CD4-positive, CD25-positive, alpha-beta regulatory T cell (primary cell): Measurements from ENCODE around the gene SPATA2L. TPM values are rescaled to one million over a fixed set of nuclear protein-coding genes. Genes with fewer than 3 reads are reported as not detected.
A peak's percentile ranks its signal among the peaks of the same experiment; 100 is the strongest.
"Not testable (repeated sequence)": the region's sequence is repeated elsewhere in the genome, so short reads cannot be mapped to it uniquely, and the experiment has no call there.

ENCODE experiments used
- ATAC-seq, 2 donors: fragments of 150-1000 bp; cut with Tn5 transposase; one replicate each; pipeline ENCODE4 v1.10.0; 2021; ENCODE audit warnings: low read depth in 2 of 2, moderate number of reproducible peaks in 2 of 2, moderate library complexity in 1 of 2
- DNase-seq, 3 donors: peaks; one replicate each; pipeline versions ENCODE4 v3.0.0 to v3.0.0-alpha.2; 2012 to 2022; ENCODE audit warnings: mixed read lengths in 1 of 3
- H3K27ac ChIP-seq: one replicate; pipeline ENCODE4 v1.7.0; 2013; ENCODE audit warnings: mild to moderate bottlenecking, low read length; ENCODE audit not compliant: insufficient read depth, poor library complexity, severe bottlenecking
- H3K27me3 ChIP-seq: one replicate; pipeline ENCODE4 v1.7.0; 2013; ENCODE audit warnings: low read length; ENCODE audit not compliant: control insufficient read depth, insufficient read depth
- H3K36me3 ChIP-seq: one replicate; pipeline ENCODE4 v1.7.0; 2013; ENCODE audit warnings: mild to moderate bottlenecking, low read length, moderate library complexity; ENCODE audit not compliant: control insufficient read depth, insufficient read depth
- H3K4me1 ChIP-seq: 2 replicates; pipeline ENCODE4 v1.7.0; 2013; ENCODE audit warnings: mild to moderate bottlenecking, low read length; ENCODE audit not compliant: insufficient read depth, control insufficient read depth, poor library complexity, severe bottlenecking
- H3K4me3 ChIP-seq: one replicate; pipeline ENCODE4 v1.7.0; 2013; ENCODE audit warnings: low read depth, mild to moderate bottlenecking, low read length, moderate library complexity
- H3K9me3 ChIP-seq, 2 experiments: 1 replicate in 1 of 2; 2 replicates in 1 of 2; pipeline ENCODE4 v1.7.0; 2013; ENCODE audit warnings: low read length in 2 of 2, mild to moderate bottlenecking in 1 of 2, moderate library complexity in 1 of 2; ENCODE audit not compliant: control insufficient read depth in 2 of 2
- H3K27ac Mint-ChIP-seq, 3 donors: one replicate each; pipeline ENCODE4 v1.8.0; 2020 to 2022; ENCODE audit warnings: mild to moderate bottlenecking in 3 of 3, mixed read lengths in 3 of 3, moderate library complexity in 2 of 3
- H3K27me3 Mint-ChIP-seq: one replicate; pipeline ENCODE4 v1.8.0; 2022; ENCODE audit warnings: mild to moderate bottlenecking, mixed read lengths
- H3K36me3 Mint-ChIP-seq: one replicate; pipeline ENCODE4 v1.8.0; 2020; ENCODE audit warnings: mixed read lengths
- H3K4me1 Mint-ChIP-seq, 4 donors: one replicate each; pipeline ENCODE4 v1.8.0; 2020 to 2022; ENCODE audit warnings: mixed read lengths in 4 of 4, mild to moderate bottlenecking in 1 of 4
- H3K4me3 Mint-ChIP-seq, 4 donors: one replicate each; pipeline ENCODE4 v1.8.0; 2020 to 2022; ENCODE audit warnings: mild to moderate bottlenecking in 4 of 4, mixed read lengths in 4 of 4, moderate library complexity in 3 of 4
- H3K9me3 Mint-ChIP-seq, 7 donors: one replicate each; pipeline ENCODE4 v1.8.0; 2020 to 2022; ENCODE audit warnings: mixed read lengths in 7 of 7, mild to moderate bottlenecking in 3 of 7, moderate library complexity in 2 of 7
- polyA plus RNA-seq, 4 donors: library from polyadenylated mRNA; unstranded; fragments of 300-500 nt; fragmentation: Illumina TruSeq; gene quantifications; one replicate each; pipeline ENCODE4 v1.2.3, GENCODE V29; 2021
- total RNA-seq: library from RNA; stranded (reverse); gene quantifications from one replicate; pipeline ENCODE4 v1.2.3, GENCODE V29; 2022

Gene SPATA2L
- total and polyA plus RNA-seq, 5 donors from 2014 or later = 5.6 to 15.6 (median 8.4) TPM

GRCh38 chr16:89694784-89695085 is 6.8 kb downstream of the SPATA2L start:
- H3K27ac ChIP-seq, H3K9me3 ChIP-seq, H3K27ac Mint-ChIP-seq, ATAC-seq, DNase-seq, H3K4me3 ChIP-seq, H3K27me3 ChIP-seq, H3K9me3 Mint-ChIP-seq, H3K4me3 Mint-ChIP-seq, H3K27me3 Mint-ChIP-seq: not testable (repeated sequence)
- H3K4me1 Mint-ChIP-seq = peaks cover 0 to 23% (median under 1%) of the 10 kb centered on the region in 4 donors
- H3K36me3 Mint-ChIP-seq = peaks cover 13% of the 10 kb centered on the region
- peaks cover 26% of the 10 kb centered on the region for H3K36me3 ChIP-seq
- H3K4me1 ChIP-seq = peaks cover 16% of the 10 kb centered on the region

GRCh38 chr16:89693931-89694783 is 7.3 kb downstream of the SPATA2L start:
- Mint-ChIP-seq H3K36me3 (peaks cover 13% of the 10 kb centered on the region), H3K4me3 (no peak overlapping the region), H3K27ac (no peak overlapping the region), H3K4me1 (peaks cover 0 to 21% (median 0%) of the 10 kb centered on the region in 4 donors), H3K9me3 (no peaks in the 10 kb centered on the region), H3K27me3 (no peaks in the 10 kb centered on the region)
- no peak overlapping the region for H3K27ac ChIP-seq
- no peaks in the 10 kb centered on the region for H3K9me3 ChIP-seq
- H3K4me1 ChIP-seq = peaks cover 14% of the 10 kb centered on the region
- H3K4me3 ChIP-seq = no peak overlapping the region
- ATAC-seq = no peak
- H3K27me3 ChIP-seq = no peaks in the 10 kb centered on the region
- H3K36me3 ChIP-seq = peaks cover 29% of the 10 kb centered on the region
- DNase-seq = no peak

DNA sequence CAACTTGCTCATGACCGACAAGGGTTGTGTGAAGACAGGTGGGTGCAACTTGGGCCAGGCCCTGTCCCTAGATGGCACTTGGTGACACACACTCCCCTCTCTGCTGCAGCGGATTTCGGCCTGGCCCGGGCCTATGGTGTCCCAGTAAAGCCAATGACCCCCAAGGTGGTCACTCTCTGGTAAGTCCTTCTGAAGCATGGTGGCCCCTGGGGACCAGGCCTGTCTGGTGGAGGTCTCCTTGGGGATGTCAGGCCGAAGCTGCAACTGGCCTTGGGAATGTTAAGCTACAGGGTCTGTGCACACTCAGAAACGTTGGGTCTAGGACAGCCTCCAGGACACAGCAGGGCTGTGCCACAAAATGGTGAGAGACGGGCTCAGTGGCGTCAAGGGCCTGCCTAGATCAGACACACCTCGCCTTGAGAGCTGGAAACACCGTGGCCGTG is 8.2 kb downstream of the SPATA2L start:
- ATAC-seq (no peak), DNase-seq (no peak)
- Histone ChIP-seq H3K4me1 (peaks cover 14% of the 10 kb centered on the region), H3K36me3 (peaks cover 29% of the 10 kb centered on the region), H3K27me3 (no peaks in the 10 kb centered on the region), H3K27ac (no peak overlapping the region), H3K9me3 (no peaks in the 10 kb centered on the region), H3K4me3 (no peak overlapping the region)
- H3K9me3 Mint-ChIP-seq = no peaks in the 10 kb centered on the region
- peaks cover 0 to 20% (median 0%) of the 10 kb centered on the region in 4 donors for H3K4me1 Mint-ChIP-seq
- H3K4me3 Mint-ChIP-seq = peak overlapping the region in 2 of 4 donors; percentile 2 to 52
- H3K27ac Mint-ChIP-seq = no peak overlapping the region
- H3K36me3 Mint-ChIP-seq = peaks cover 13% of the 10 kb centered on the region
- H3K27me3 Mint-ChIP-seq = no peaks in the 10 kb centered on the region

DNA sequence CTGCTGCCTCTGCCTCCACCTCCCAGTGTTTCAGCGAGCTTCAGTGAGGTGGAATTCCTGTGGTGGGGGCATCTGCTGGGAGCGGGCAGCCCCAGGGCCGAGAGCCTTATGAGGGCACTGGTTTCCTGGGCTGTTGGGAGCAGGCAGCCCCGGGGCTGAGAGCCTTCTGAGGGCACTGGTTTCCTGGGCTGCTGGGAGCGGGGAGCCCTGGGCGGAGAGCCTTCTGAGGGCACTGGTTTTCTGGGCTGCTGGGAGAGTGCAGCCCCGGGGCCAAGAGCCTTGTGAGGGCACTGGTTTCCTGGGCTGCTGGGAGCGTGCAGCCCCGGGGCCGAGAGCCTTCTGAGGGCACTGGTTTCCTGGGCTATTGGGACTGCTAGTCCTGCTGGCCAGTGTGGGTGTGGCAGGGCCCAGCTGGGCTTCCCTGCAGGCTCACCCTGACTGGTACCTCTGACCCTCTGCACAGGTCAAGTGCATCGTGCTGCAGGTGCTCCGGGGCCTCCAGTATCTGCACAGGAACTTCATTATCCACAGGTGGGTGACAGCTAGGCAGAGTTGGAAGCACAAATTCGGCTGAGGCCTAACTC is 9.4 kb downstream of the SPATA2L start:
- DNase-seq (no peak), ATAC-seq (no peak)
- Histone ChIP-seq H3K27ac (no peak overlapping the region), H3K9me3 (no peaks in the 10 kb centered on the region), H3K4me3 (no peak overlapping the region), H3K36me3 (peaks cover 29% of the 10 kb centered on the region), H3K27me3 (no peaks in the 10 kb centered on the region), H3K4me1 (peaks cover 23% of the 10 kb centered on the region)
- no peaks in the 10 kb centered on the region for H3K27me3 Mint-ChIP-seq
- H3K36me3 Mint-ChIP-seq = peaks cover 13% of the 10 kb centered on the region
- no peak overlapping the region for H3K4me3 Mint-ChIP-seq
- no peaks in the 10 kb centered on the region for H3K9me3 Mint-ChIP-seq
- no peak overlapping the region for H3K27ac Mint-ChIP-seq
- peaks cover 0 to 28% (median 5%) of the 10 kb centered on the region in 4 donors for H3K4me1 Mint-ChIP-seq

GRCh38 chr16:89691231-89691985 is 10.1 kb downstream of the SPATA2L start:
- ATAC-seq (no peak), DNase-seq (no peak)
- Histone ChIP-seq H3K9me3 (no peaks in the 10 kb centered on the region), H3K4me3 (no peak overlapping the region), H3K27me3 (no peaks in the 10 kb centered on the region), H3K36me3 (peaks cover 29% of the 10 kb centered on the region), H3K4me1 (peaks cover 17% of the 10 kb centered on the region), H3K27ac (no peak overlapping the region)
- Mint-ChIP-seq H3K4me1 (peaks cover 0 to 27% (median 6%) of the 10 kb centered on the region in 4 donors), H3K4me3 (no peak overlapping the region), H3K36me3 (peaks cover 13% of the 10 kb centered on the region), H3K27ac (peak overlapping the region in 1 of 3 donors; percentile 55), H3K27me3 (no peaks in the 10 kb centered on the region), H3K9me3 (no peaks in the 10 kb centered on the region)

GRCh38 chr16:89690392-89690901 is 11.1 kb downstream of the SPATA2L start:
- peaks cover 13% of the 10 kb centered on the region for H3K36me3 Mint-ChIP-seq
- Histone ChIP-seq H3K36me3 (peaks cover 29% of the 10 kb centered on the region), H3K4me1 (peaks cover 15% of the 10 kb centered on the region), H3K27me3 (no peaks in the 10 kb centered on the region), H3K27ac (no peak overlapping the region), H3K9me3 (no peaks in the 10 kb centered on the region), H3K4me3 (no peak overlapping the region)
- no peak for ATAC-seq
- H3K27me3 Mint-ChIP-seq = no peaks in the 10 kb centered on the region
- peaks cover 0 to 26% (median 6%) of the 10 kb centered on the region in 4 donors for H3K4me1 Mint-ChIP-seq
- H3K4me3 Mint-ChIP-seq = peak overlapping the region in 2 of 4 donors; percentile 52 to 54
- DNase-seq = no peak
- H3K27ac Mint-ChIP-seq = no peak overlapping the region
- H3K9me3 Mint-ChIP-seq = no peaks in the 10 kb centered on the region

DNA sequence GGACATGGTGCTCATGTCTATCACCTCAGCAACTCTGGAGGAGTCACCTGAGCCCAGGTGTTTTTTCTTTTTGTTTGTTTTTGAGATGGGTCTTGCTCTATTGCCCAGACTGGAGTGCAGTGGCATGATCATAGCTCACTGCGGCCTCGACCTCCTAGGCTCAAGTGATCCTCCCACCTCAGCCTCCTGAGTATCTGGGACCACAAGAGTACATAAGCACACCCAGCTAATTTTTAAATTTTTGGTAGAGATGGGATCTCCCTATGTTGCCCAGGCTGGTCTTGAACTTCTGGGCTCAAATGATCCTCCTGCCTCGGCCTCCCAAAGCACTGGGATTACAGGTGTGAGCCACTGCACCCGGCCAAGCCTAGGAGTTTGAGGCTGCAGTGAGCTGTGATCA is 11.9 kb downstream of the SPATA2L start:
- Mint-ChIP-seq H3K4me3 (peak overlapping the region in 1 of 4 donors; percentile 52), H3K4me1 (peaks cover 0 to 26% (median 6%) of the 10 kb centered on the region in 4 donors), H3K36me3 (peaks cover 16% of the 10 kb centered on the region)
- H3K4me1 ChIP-seq = peaks cover 15% of the 10 kb centered on the region
- peaks cover 29% of the 10 kb centered on the region for H3K36me3 ChIP-seq
- H3K4me3 ChIP-seq, H3K27ac ChIP-seq, ATAC-seq, H3K27me3 ChIP-seq, H3K9me3 ChIP-seq, H3K9me3 Mint-ChIP-seq, H3K27ac Mint-ChIP-seq, DNase-seq, H3K27me3 Mint-ChIP-seq: not testable (repeated sequence)
